ENCODE results near the gene CPN2. TPM values are rescaled to one million over a fixed set of nuclear protein-coding genes. Genes with fewer than 3 reads are reported as not detected.

CPN2 gene
- total and polyA plus RNA-seq, 10 of the 15 experiments (the other 5 are each of a cell fraction or from before 2014, with no cell fraction given): not detected

DNA sequence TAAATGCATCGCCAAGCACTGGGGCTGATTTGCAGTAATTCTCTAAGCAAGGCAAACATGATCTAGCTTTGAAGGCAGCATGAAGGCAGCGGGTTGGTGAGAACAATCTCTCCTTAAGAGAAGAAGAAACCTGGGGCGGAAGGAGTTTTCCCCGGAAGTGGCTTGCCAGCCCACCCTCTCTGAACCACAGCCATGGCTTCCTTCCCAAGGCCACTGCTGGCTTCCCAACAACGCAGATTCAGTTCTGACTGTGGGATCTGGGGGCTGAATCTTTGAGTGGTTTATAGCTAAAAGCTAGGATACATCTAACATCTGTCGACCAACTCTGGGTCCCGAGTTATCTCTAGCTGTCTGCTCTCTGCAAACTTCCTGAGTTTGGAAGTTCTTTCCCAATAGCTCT lies 4.3 kb upstream of the CPN2 start:
- BruUV-seq (replicated peaks): no TSS peak
- 14% methylated on average over 7 of the region's 7 CpGs for WGBS (ENCODE audit: insufficient coverage, insufficient replicate concordance, low lambda C conversion rate, missing lambda C conversion rate)
- in situ Hi-C loops (cut with MboI): no loop called here

DNA sequence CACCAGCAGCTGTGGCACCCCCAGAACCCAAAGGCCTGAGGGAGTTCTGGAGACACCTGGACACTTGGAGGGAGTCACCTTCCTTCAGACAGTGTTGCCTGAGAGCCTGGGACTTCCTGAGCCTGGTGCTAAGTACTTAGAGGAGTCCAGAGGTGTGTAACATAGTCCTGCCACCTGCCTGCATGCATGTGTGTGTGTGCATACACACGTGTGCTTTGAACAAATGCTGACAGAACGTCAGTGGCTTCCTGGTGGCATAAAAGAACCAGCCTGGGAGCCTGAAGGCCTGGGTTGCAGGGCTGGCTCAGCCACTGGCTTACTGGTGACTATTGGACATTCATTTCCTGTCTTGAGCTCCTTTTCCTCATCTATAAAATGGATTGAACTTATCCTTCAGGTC lies 3.2 kb upstream of the CPN2 start:
- peaks cover 0 to 3% of the 10 kb centered on the region in 2 experiments; a peak in 2 of 4 replicates for H3K27me3 ChIP-seq (replicated peaks in 1 of 2; ENCODE audit: control insufficient read depth in 2 of 2, insufficient read depth in 2 of 2, low read length in 1 of 2)
- no peaks in the 10 kb centered on the region for H4K20me1 ChIP-seq (ENCODE audit: control insufficient read depth, insufficient read depth)
- H3K9me3 ChIP-seq (replicated peaks; ENCODE audit: control insufficient read depth, insufficient read depth, low read length): no peaks in the 10 kb centered on the region
- H3K27ac ChIP-seq (ENCODE audit: control insufficient read depth, insufficient read depth): no peak overlapping the region
- intact Hi-C loops (cut with micrococcal nuclease; ENCODE audit: unreplicated experiment) (no loop called here), in situ Hi-C loops (cut with MboI) (no loop called here)
- ChIA-PET RAD21 (ENCODE audit: unreplicated experiment) (no interaction called here), SMC1A (ENCODE audit: uncharacterized antibody, unreplicated experiment) (no interaction called here), CTCF (interaction anchor here (3.9 kb wide), 1 partner anchor 10 kb away, joined by 18 read pairs; no protein-coding TSS in a partner anchor), POLR2A (no interaction called here)
- H3K4me3 ChIP-seq: no peak overlapping the region
- no TSS peak for BruUV-seq (replicated peaks)
- H3K79me2 ChIP-seq (ENCODE audit: control insufficient read depth, insufficient read depth, low read length): no peaks in the 10 kb centered on the region
- no peaks in the 10 kb centered on the region for H3K36me3 ChIP-seq (ENCODE audit: control insufficient read depth in 2 of 2, insufficient read depth in 2 of 2, low read length in 1 of 2)
- no peak overlapping the region for H2AFZ ChIP-seq (ENCODE audit: control insufficient read depth, low read depth, low read length)
- FAIRE-seq (no peak), ATAC-seq (no peak), DNase-seq (ENCODE audit: low read depth, low spot score) (no peak)
- 0% methylated on average over 2 of the region's 2 CpGs for WGBS (ENCODE audit: insufficient coverage, insufficient replicate concordance, low lambda C conversion rate, missing lambda C conversion rate)
- no peak overlapping the region for H3K9ac ChIP-seq (ENCODE audit: control insufficient read depth, insufficient read depth, low read length)
- H3K4me2 ChIP-seq (ENCODE audit: control insufficient read depth, insufficient read depth): no peak overlapping the region
- no peaks in the 10 kb centered on the region for H3K4me1 ChIP-seq (ENCODE audit: control insufficient read depth, insufficient read depth, low read length)
- TF ChIP-seq SUPT20H (IDR thresholded peaks at IDR 0.05; ENCODE audit: borderline replicate concordance, control insufficient read depth, low read depth, low read length): no peak
- TF ChIP-seq ZNF274 (IDR thresholded peaks at IDR 0.05; ENCODE audit: insufficient read depth, insufficient read length): no peak
- no peak for TF ChIP-seq NBN (IDR thresholded peaks at IDR 0.05)
- no peak for TF ChIP-seq CHD4 (IDR thresholded peaks at IDR 0.05)
- TF ChIP-seq, protein P1, sequence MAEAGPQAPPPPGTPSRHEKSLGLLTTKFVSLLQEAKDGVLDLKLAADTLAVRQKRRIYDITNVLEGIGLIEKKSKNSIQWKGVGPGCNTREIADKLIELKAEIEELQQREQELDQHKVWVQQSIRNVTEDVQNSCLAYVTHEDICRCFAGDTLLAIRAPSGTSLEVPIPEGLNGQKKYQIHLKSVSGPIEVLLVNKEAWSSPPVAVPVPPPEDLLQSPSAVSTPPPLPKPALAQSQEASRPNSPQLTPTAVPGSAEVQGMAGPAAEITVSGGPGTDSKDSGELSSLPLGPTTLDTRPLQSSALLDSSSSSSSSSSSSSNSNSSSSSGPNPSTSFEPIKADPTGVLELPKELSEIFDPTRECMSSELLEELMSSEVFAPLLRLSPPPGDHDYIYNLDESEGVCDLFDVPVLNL (IDR thresholded peaks at IDR 0.05; ENCODE audit: low read depth, low read length): no peak
- TF ChIP-seq, protein P2, sequence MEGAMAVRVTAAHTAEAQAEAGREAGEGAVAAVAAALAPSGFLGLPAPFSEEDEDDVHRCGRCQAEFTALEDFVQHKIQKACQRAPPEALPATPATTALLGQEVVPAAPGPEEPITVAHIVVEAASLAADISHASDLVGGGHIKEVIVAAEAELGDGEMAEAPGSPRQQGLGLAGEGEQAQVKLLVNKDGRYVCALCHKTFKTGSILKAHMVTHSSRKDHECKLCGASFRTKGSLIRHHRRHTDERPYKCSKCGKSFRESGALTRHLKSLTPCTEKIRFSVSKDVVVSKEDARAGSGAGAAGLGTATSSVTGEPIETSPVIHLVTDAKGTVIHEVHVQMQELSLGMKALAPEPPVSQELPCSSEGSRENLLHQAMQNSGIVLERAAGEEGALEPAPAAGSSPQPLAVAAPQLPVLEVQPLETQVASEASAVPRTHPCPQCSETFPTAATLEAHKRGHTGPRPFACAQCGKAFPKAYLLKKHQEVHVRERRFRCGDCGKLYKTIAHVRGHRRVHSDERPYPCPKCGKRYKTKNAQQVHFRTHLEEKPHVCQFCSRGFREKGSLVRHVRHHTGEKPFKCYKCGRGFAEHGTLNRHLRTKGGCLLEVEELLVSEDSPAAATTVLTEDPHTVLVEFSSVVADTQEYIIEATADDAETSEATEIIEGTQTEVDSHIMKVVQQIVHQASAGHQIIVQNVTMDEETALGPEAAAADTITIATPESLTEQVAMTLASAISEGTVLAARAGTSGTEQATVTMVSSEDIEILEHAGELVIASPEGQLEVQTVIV (IDR thresholded peaks at IDR 0.05; ENCODE audit: borderline replicate concordance, partially characterized antibody): no peak
- TF ChIP-seq, protein P3, sequence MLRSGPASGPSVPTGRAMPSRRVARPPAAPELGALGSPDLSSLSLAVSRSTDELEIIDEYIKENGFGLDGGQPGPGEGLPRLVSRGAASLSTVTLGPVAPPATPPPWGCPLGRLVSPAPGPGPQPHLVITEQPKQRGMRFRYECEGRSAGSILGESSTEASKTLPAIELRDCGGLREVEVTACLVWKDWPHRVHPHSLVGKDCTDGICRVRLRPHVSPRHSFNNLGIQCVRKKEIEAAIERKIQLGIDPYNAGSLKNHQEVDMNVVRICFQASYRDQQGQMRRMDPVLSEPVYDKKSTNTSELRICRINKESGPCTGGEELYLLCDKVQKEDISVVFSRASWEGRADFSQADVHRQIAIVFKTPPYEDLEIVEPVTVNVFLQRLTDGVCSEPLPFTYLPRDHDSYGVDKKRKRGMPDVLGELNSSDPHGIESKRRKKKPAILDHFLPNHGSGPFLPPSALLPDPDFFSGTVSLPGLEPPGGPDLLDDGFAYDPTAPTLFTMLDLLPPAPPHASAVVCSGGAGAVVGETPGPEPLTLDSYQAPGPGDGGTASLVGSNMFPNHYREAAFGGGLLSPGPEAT (IDR thresholded peaks at IDR 0.05; ENCODE audit: low read depth): no peak
- no peak for TF ChIP-seq POLR2AphosphoS5 (IDR thresholded peaks at IDR 0.05; ENCODE audit: low read length)
- TF ChIP-seq NFIC (IDR thresholded peaks at IDR 0.05; ENCODE audit: low read depth, low read length): no peak
- TF ChIP-seq RELA (IDR thresholded peaks at IDR 0.05; ENCODE audit: borderline replicate concordance, partially characterized antibody): no peak
- TF ChIP-seq ZNF217 (IDR thresholded peaks at IDR 0.05): no peak

More for the DNA sequence above, 4.3 kb upstream of the CPN2 start:
- no peak overlapping the region for H2AFZ ChIP-seq (ENCODE audit: control insufficient read depth, low read depth, low read length)
- no peak for TF ChIP-seq KDM1A (IDR thresholded peaks at IDR 0.05; ENCODE audit: borderline replicate concordance)
- TF ChIP-seq, protein P4, sequence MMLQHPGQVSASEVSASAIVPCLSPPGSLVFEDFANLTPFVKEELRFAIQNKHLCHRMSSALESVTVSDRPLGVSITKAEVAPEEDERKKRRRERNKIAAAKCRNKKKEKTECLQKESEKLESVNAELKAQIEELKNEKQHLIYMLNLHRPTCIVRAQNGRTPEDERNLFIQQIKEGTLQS (IDR thresholded peaks at IDR 0.05; ENCODE audit: borderline replicate concordance, extremely low read depth, low read depth, low read length): no peak
- H3K79me2 ChIP-seq (ENCODE audit: control insufficient read depth, insufficient read depth, low read length): no peaks in the 10 kb centered on the region
- ChIA-PET RAD21 (ENCODE audit: unreplicated experiment) (no interaction called here), CTCF (interaction anchor here (3.9 kb wide), 1 partner anchor 11 kb away, joined by 18 read pairs; no protein-coding TSS in a partner anchor), SMC1A (ENCODE audit: uncharacterized antibody, unreplicated experiment) (interaction anchor here (1.0 to 1.1 kb wide), 2 partner anchors 11 to 46 kb away, joined by 3 to 6 read pairs; no protein-coding TSS in a partner anchor), POLR2A (interaction anchor here (0.7 kb wide), 1 partner anchor 17 kb away, joined by 8 read pairs; no protein-coding TSS in a partner anchor)
- peaks cover 0 to 3% of the 10 kb centered on the region in 2 experiments; a peak in 2 of 4 replicates for H3K27me3 ChIP-seq (replicated peaks in 1 of 2; ENCODE audit: control insufficient read depth in 2 of 2, insufficient read depth in 2 of 2, low read length in 1 of 2)
- no peak overlapping the region for H3K27ac ChIP-seq (ENCODE audit: control insufficient read depth, insufficient read depth)
- H4K20me1 ChIP-seq (ENCODE audit: control insufficient read depth, insufficient read depth): no peaks in the 10 kb centered on the region
- H3K9me3 ChIP-seq (replicated peaks; ENCODE audit: control insufficient read depth, insufficient read depth, low read length): no peaks in the 10 kb centered on the region
- no peak for ATAC-seq
- H3K9ac ChIP-seq (ENCODE audit: control insufficient read depth, insufficient read depth, low read length): no peak overlapping the region
- no peaks in the 10 kb centered on the region for H3K36me3 ChIP-seq (ENCODE audit: control insufficient read depth in 2 of 2, insufficient read depth in 2 of 2, low read length in 1 of 2)
- intact Hi-C loops (cut with micrococcal nuclease; ENCODE audit: unreplicated experiment): no loop called here
- H3K4me3 ChIP-seq: no peak overlapping the region
- H3K4me1 ChIP-seq (ENCODE audit: control insufficient read depth, insufficient read depth, low read length): no peaks in the 10 kb centered on the region
- DNase-seq (ENCODE audit: low read depth, low spot score): no peak
- no peak for FAIRE-seq
- H3K4me2 ChIP-seq (ENCODE audit: control insufficient read depth, insufficient read depth): no peak overlapping the region
